Caco-2 (cell line): Measurements from ENCODE around the gene ITPR3. TPM values are rescaled to one million over a fixed set of nuclear protein-coding genes. Genes with fewer than 3 reads are reported as not detected.

Experiments
- BruUV-seq: library from RNA; stranded (reverse); fragments of 400-500 nt; replicated peaks from 2 replicates; lab custom pipeline; 2021; lab: Mats Ljungman, UMichigan
- CTCF ChIA-PET: fragments of 300-600 bp; sonication (Branson Sonifier 250); formaldehyde crosslinking; loops from one replicate; lab custom pipeline; 2022; ENCODE audit warnings: antibody characterized with exemption; lab: Charles Lee
- POLR2A ChIA-PET: fragments of 300-600 bp; sonication (Branson Sonifier 250); formaldehyde crosslinking; loops from one replicate; lab custom pipeline; 2022; ENCODE audit warnings: antibody characterized with exemption; lab: Charles Lee
- DNase-seq, 2 experiments: peaks; one replicate each; pipeline versions ENCODE4 v3.0.0 to v3.0.0-alpha.2; 2020 to 2022
- H3K27me3 ChIP-seq: replicated peaks from 2 replicates; pipeline ENCODE4 v1.6.0; 2011; ENCODE audit warnings: low read length; ENCODE audit not compliant: control insufficient read depth, insufficient read depth
- H3K36me3 ChIP-seq: 2 replicates; pipeline ENCODE4 v1.5.1; 2011; ENCODE audit warnings: low read length; ENCODE audit not compliant: control insufficient read depth, insufficient read depth
- H3K4me1 ChIP-seq: fragments of 250-450 bp; sonication (Bioruptor Pico); 2 replicates; pipeline ENCODE4 v1.5.1; 2020; ENCODE audit warnings: mild to moderate bottlenecking
- H3K4me3 ChIP-seq: 2 replicates; pipeline ENCODE4 v1.5.1; 2011; ENCODE audit warnings: low read depth, mild to moderate bottlenecking, control low read depth, low read length
- H3K9me3 ChIP-seq: fragments of 250-450 bp; sonication (Bioruptor Pico); 2 replicates; pipeline ENCODE4 v1.5.1; 2020; ENCODE audit warnings: mild to moderate bottlenecking, moderate library complexity
- H3K27ac Mint-ChIP-seq: one replicate; pipeline ENCODE4 v1.8.0; 2022; ENCODE audit warnings: mixed read lengths; ENCODE audit not compliant: unreplicated experiment
- H3K27me3 Mint-ChIP-seq: one replicate; pipeline ENCODE4 v1.8.0; 2022; ENCODE audit warnings: mixed read lengths; ENCODE audit not compliant: insufficient read depth, unreplicated experiment
- H3K36me3 Mint-ChIP-seq: one replicate; pipeline ENCODE4 v1.8.0; 2022; ENCODE audit warnings: mild to moderate bottlenecking, mixed read lengths; ENCODE audit not compliant: insufficient read depth, unreplicated experiment
- H3K4me1 Mint-ChIP-seq: one replicate; pipeline ENCODE4 v1.8.0; 2022; ENCODE audit warnings: low read depth, mixed read lengths; ENCODE audit not compliant: unreplicated experiment
- H3K4me3 Mint-ChIP-seq: one replicate; pipeline ENCODE4 v1.8.0; 2022; ENCODE audit warnings: mild to moderate bottlenecking, moderate library complexity, mixed read lengths; ENCODE audit not compliant: unreplicated experiment
- H3K9me3 Mint-ChIP-seq: one replicate; pipeline ENCODE4 v1.8.0; 2022; ENCODE audit warnings: mixed read lengths; ENCODE audit not compliant: unreplicated experiment
- CTCF ChIP-seq, 2 experiments: fragments of 200-600 bp in 1 of 2; IDR thresholded peaks; 1 replicate in 1 of 2; 2 replicates in 1 of 2; pipeline versions ENCODE4 v1.5.1 to v1.8.0; 2011 to 2022; ENCODE audit warnings: antibody characterized with exemption in 1 of 2, control low read depth in 1 of 2, inconsistent platforms in 1 of 2, low read depth in 1 of 2, low read length in 1 of 2, mild to moderate bottlenecking in 1 of 2, moderate library complexity in 1 of 2; ENCODE audit not compliant: insufficient read depth in 1 of 2, severe bottlenecking in 1 of 2, unreplicated experiment in 1 of 2
- intact Hi-C: fragments of 100-400 bp; cut with micrococcal nuclease; formaldehyde crosslinking; loops from one replicate; pipeline ENCODE4 v1.10.0; 2022; ENCODE audit not compliant: unreplicated experiment
- total RNA-seq: library from RNA; stranded (reverse); gene quantifications from 2 replicates; pipeline ENCODE4 v1.2.3, GENCODE V29; 2022

ITPR3 gene
- total RNA-seq, 1 experiment from 2014 or later = 42.1 TPM

- peaks cover 4% of the 10 kb centered on the region; the same call in 1 of the 2 replicates for H3K4me1 ChIP-seq
- H3K36me3 Mint-ChIP-seq = peaks cover 37% of the 10 kb centered on the region
- no peak for DNase-seq
- no peaks in the 10 kb centered on the region for H3K9me3 Mint-ChIP-seq
- BruUV-seq = no TSS peak
- peaks cover 5% of the 10 kb centered on the region for H3K36me3 ChIP-seq
- no peak for TF ChIP-seq CTCF (IDR thresholded peaks at IDR 0.05; ENCODE audit: insufficient read depth in 1 of 2, low read depth in 1 of 2, low read length in 1 of 2, severe bottlenecking in 1 of 2, unreplicated experiment in 1 of 2)
- peaks cover 4% of the 10 kb centered on the region for H3K4me1 Mint-ChIP-seq
- intact Hi-C loops = no loop called here
- no peak overlapping the region for H3K4me3 Mint-ChIP-seq
- no peaks in the 10 kb centered on the region for H3K27me3 Mint-ChIP-seq
- no peaks in the 10 kb centered on the region for H3K9me3 ChIP-seq
- ChIA-PET POLR2A (no interaction called here), CTCF (no interaction called here)
- H3K27me3 ChIP-seq = no peaks in the 10 kb centered on the region
- no peak overlapping the region for H3K4me3 ChIP-seq
- no peak overlapping the region for H3K27ac Mint-ChIP-seq
These were observed 66.2 kb downstream of the ITPR3 start for GRCh38 chr6:33686981-33687975.

GRCh38 chr6:33688006-33688405, 66.9 kb downstream of the ITPR3 start:
- Mint-ChIP-seq H3K9me3 (no peaks in the 10 kb centered on the region), H3K27ac (no peak overlapping the region), H3K4me1 (peaks cover 8% of the 10 kb centered on the region), H3K27me3 (no peaks in the 10 kb centered on the region), H3K4me3 (no peak overlapping the region), H3K36me3 (peaks cover 44% of the 10 kb centered on the region)
- Histone ChIP-seq H3K9me3 (no peaks in the 10 kb centered on the region), H3K4me3 (no peak overlapping the region), H3K27me3 (no peaks in the 10 kb centered on the region), H3K36me3 (peaks cover 6% of the 10 kb centered on the region), H3K4me1 (peaks cover 8% of the 10 kb centered on the region)
- no peak for DNase-seq
- no TSS peak for BruUV-seq
- ChIA-PET CTCF (no interaction called here), POLR2A (no interaction called here)
- intact Hi-C loops = no loop called here
- TF ChIP-seq CTCF (IDR thresholded peaks at IDR 0.05; ENCODE audit: insufficient read depth in 1 of 2, low read depth in 1 of 2, low read length in 1 of 2, severe bottlenecking in 1 of 2, unreplicated experiment in 1 of 2) = no peak

GRCh38 chr6:33688451-33689147, 67.5 kb downstream of the ITPR3 start:
- POLR2A ChIA-PET = no interaction called here

More at GRCh38 chr6:33688451-33689147, 67.5 kb downstream of the ITPR3 start:
- H3K36me3 Mint-ChIP-seq = peaks cover 49% of the 10 kb centered on the region
- TF ChIP-seq CTCF (IDR thresholded peaks at IDR 0.05; ENCODE audit: insufficient read depth in 1 of 2, low read depth in 1 of 2, low read length in 1 of 2, severe bottlenecking in 1 of 2, unreplicated experiment in 1 of 2) = no peak
- H3K4me1 Mint-ChIP-seq = peaks cover 8% of the 10 kb centered on the region
- H3K4me3 Mint-ChIP-seq = no peak overlapping the region
- Histone ChIP-seq H3K27me3 (no peaks in the 10 kb centered on the region), H3K36me3 (peaks cover 6% of the 10 kb centered on the region), H3K4me1 (peaks cover 8% of the 10 kb centered on the region), H3K9me3 (no peaks in the 10 kb centered on the region), H3K4me3 (no peak overlapping the region)
- no peaks in the 10 kb centered on the region for H3K9me3 Mint-ChIP-seq
- intact Hi-C loops = no loop called here
- H3K27me3 Mint-ChIP-seq = no peaks in the 10 kb centered on the region
- CTCF ChIA-PET = no interaction called here
- no peak overlapping the region for H3K27ac Mint-ChIP-seq
- DNase-seq = no peak
- BruUV-seq = no TSS peak
